Fibroblast of lung (primary cell): ENCODE measurements around the gene EPHB1. TPM values are rescaled to one million over a fixed set of nuclear protein-coding genes. Genes with fewer than 3 reads are reported as not detected.

Experiments
- DNase-seq, 2 donors: peaks; one replicate each; pipeline versions ENCODE4 v3.0.0 to v3.0.0-alpha.2; 2010; ENCODE audit warnings: low read depth in 2 of 2
- H2AFZ ChIP-seq: 2 replicates; pipeline ENCODE4 v1.5.1; 2012; ENCODE audit warnings: low read length, control low read depth, inconsistent platforms
- H3K27ac ChIP-seq: 2 replicates; pipeline ENCODE4 v1.5.1; 2011; ENCODE audit warnings: low read length, control low read depth; ENCODE audit not compliant: insufficient read depth
- H3K27me3 ChIP-seq: 2 replicates; pipeline ENCODE4 v1.5.1; 2011; ENCODE audit warnings: mild to moderate bottlenecking, low read length; ENCODE audit not compliant: control insufficient read depth, insufficient read depth
- H3K36me3 ChIP-seq: 2 replicates; pipeline ENCODE4 v1.5.1; 2011; ENCODE audit warnings: low read length; ENCODE audit not compliant: control insufficient read depth, insufficient read depth
- H3K4me1 ChIP-seq: 2 replicates; pipeline ENCODE4 v1.5.1; 2011; ENCODE audit warnings: low read length; ENCODE audit not compliant: control insufficient read depth, insufficient read depth; ENCODE audit errors: extremely low read depth
- H3K4me2 ChIP-seq: 2 replicates; pipeline ENCODE4 v1.5.1; 2011; ENCODE audit warnings: low read length, control low read depth; ENCODE audit not compliant: insufficient read depth; ENCODE audit errors: extremely low read depth
- H3K4me3 ChIP-seq, 4 experiments: fragments of 200-600 bp in 1 of 4; sonication (generic) in 1 of 4; replicated peaks in 1 of 4; 2 replicates each; pipeline ENCODE4 v1.5.1; 2011 to 2016; ENCODE audit warnings: low read length in 4 of 4, low read depth in 3 of 4, mild to moderate bottlenecking in 3 of 4, control low read depth in 2 of 4, inconsistent platforms in 1 of 4, mixed read lengths in 1 of 4; ENCODE audit not compliant: insufficient read depth in 1 of 4; ENCODE audit errors: control extremely low read depth in 1 of 4
- H3K79me2 ChIP-seq: 2 replicates; pipeline ENCODE4 v1.5.1; 2012; ENCODE audit warnings: mild to moderate bottlenecking, low read length, inconsistent platforms; ENCODE audit not compliant: control insufficient read depth, insufficient read depth
- H3K9ac ChIP-seq: 2 replicates; pipeline ENCODE4 v1.5.1; 2011; ENCODE audit warnings: mild to moderate bottlenecking, low read length, control low read depth; ENCODE audit not compliant: insufficient read depth
- H3K9me3 ChIP-seq: 2 replicates; pipeline ENCODE4 v1.5.1; 2012; ENCODE audit warnings: low read depth, low read length; ENCODE audit not compliant: control insufficient read depth, insufficient read depth
- H4K20me1 ChIP-seq: 2 replicates; pipeline ENCODE4 v1.5.1; 2011; ENCODE audit warnings: low read length; ENCODE audit not compliant: control insufficient read depth, insufficient read depth; ENCODE audit errors: extremely low read depth
- EZH2 ChIP-seq: IDR thresholded peaks from 2 replicates; pipeline ENCODE4 v1.5.1; 2012; ENCODE audit warnings: low read length, control low read depth, mild to moderate bottlenecking; ENCODE audit errors: missing control alignments
- polyA plus RNA-seq, 2 donors: library from polyadenylated mRNA; depleted of rRNA in 1 of 2; stranded (reverse) in 1 of 2; unstranded in 1 of 2; fragments of >200 nt; gene quantifications; 2 replicates each; pipeline ENCODE4 v1.2.1, GENCODE V29; 2011 to 2012; ENCODE audit warnings: missing spikeins in 1 of 2
- total RNA-seq: library from RNA; depleted of rRNA; stranded (reverse); fragments of >200 nt; gene quantifications from 2 replicates; pipeline ENCODE4 v1.2.1, GENCODE V29; 2014
- TF ChIP-seq, protein P1 (sequence below), 2 donors: IDR thresholded peaks in 1 of 2; conservative IDR thresholded peaks in 1 of 2; 1 replicate in 1 of 2; 2 replicates in 1 of 2; pipeline ENCODE4 v1.5.1; 2011 to 2012; ENCODE audit warnings: low read length in 2 of 2, control low read depth in 1 of 2, inconsistent platforms in 1 of 2, low read depth in 1 of 2, mild to moderate bottlenecking in 1 of 2

Gene EPHB1
- total and polyA plus RNA-seq, 2 donors (not counting 1 experiment from before 2014, with no cell fraction given): 0.14 to 0.50 TPM

DNA sequence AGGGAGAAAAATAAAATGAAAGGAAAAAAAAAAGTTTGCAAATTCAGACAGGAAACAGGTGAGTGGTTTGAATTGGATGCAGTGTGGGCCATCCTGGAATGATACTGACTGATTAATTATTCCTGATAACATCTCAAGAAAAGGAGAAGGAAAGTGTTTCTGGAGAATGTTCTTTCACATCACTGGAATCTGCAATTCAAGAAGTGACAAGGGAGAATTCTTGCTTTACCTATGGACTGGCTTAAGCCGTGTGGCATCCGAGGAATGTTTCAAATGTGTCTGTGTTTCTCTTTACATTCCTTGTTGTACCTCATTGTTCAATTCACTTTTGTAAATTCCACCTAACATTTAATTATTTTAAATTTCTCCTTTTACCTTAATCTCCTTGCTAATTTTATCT is 465.0 kb downstream of the EPHB1 start:
- Histone ChIP-seq H3K4me1 (no peaks in the 10 kb centered on the region), H3K9ac (no peak overlapping the region), H3K36me3 (no peaks in the 10 kb centered on the region), H4K20me1 (no peaks in the 10 kb centered on the region), H2AFZ (no peak overlapping the region), H3K79me2 (no peaks in the 10 kb centered on the region), H3K27ac (no peak overlapping the region), H3K4me3 (no peak overlapping the region), H3K4me2 (no peak overlapping the region), H3K27me3 (no peaks in the 10 kb centered on the region), H3K9me3 (no peaks in the 10 kb centered on the region)
- TF ChIP-seq EZH2: no peak
- TF ChIP-seq, protein P1, sequence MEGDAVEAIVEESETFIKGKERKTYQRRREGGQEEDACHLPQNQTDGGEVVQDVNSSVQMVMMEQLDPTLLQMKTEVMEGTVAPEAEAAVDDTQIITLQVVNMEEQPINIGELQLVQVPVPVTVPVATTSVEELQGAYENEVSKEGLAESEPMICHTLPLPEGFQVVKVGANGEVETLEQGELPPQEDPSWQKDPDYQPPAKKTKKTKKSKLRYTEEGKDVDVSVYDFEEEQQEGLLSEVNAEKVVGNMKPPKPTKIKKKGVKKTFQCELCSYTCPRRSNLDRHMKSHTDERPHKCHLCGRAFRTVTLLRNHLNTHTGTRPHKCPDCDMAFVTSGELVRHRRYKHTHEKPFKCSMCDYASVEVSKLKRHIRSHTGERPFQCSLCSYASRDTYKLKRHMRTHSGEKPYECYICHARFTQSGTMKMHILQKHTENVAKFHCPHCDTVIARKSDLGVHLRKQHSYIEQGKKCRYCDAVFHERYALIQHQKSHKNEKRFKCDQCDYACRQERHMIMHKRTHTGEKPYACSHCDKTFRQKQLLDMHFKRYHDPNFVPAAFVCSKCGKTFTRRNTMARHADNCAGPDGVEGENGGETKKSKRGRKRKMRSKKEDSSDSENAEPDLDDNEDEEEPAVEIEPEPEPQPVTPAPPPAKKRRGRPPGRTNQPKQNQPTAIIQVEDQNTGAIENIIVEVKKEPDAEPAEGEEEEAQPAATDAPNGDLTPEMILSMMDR (conservative IDR thresholded peaks at IDR 0.05 in 1 of 2, IDR thresholded peaks at IDR 0.05 in 1 of 2; ENCODE audit: low read depth in 1 of 2, low read length in 2 of 2): no peak
- no peak for DNase-seq

DNA sequence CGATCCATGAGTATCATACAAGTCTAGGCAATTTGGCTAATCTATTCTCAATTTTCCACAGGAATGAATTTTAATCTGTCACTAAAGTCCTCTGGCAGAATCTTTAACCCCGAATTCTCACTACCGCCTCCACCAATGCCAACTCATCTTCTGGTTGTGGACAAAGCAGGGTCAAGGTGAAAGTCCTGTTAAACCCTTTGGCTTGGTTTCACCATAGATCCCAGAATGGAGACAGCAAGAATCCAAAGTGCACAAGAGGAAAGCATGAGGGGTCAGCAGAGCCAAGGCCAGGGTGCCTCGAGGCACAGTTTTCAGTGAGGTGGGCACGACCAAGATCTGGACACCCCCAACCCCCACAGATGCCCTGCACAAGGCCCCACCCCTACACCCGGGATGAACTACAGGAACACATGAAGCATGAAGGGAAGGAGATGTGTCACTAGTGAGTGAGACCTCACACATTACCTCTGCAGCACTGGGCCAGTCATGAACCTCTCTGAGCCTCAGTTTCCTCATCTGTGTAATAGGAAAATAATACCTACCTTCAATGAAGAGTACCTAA is 466.2 kb downstream of the EPHB1 start:
- Histone ChIP-seq H3K4me2 (no peak overlapping the region), H3K36me3 (no peaks in the 10 kb centered on the region), H2AFZ (no peak overlapping the region), H3K4me1 (no peaks in the 10 kb centered on the region), H3K27ac (no peak overlapping the region), H4K20me1 (no peaks in the 10 kb centered on the region), H3K27me3 (no peaks in the 10 kb centered on the region), H3K4me3 (no peak overlapping the region), H3K9me3 (no peaks in the 10 kb centered on the region), H3K9ac (no peak overlapping the region), H3K79me2 (no peaks in the 10 kb centered on the region)
- no peak for DNase-seq
- no peak for TF ChIP-seq EZH2
- TF ChIP-seq, protein P1 (conservative IDR thresholded peaks at IDR 0.05 in 1 of 2, IDR thresholded peaks at IDR 0.05 in 1 of 2; ENCODE audit: low read depth in 1 of 2, low read length in 2 of 2): no peak

DNA sequence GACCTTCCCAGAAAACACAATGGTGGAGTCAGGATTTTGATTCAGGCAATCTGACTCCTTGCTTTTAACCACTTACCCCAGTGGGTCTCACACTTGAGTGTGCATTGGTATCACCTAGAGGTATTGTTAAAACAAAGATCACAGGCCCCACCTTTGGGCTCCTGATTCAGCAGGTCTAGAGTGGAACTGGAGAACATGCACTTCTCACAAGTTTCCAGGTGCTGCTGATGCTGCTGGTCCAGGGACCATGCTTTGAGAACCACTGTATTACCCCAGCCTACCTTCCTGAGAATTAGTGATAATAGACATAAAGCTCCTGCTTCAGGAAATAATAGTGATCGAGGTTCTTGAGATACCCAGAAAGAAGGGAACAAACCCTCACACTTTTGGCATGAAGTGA is 466.9 kb downstream of the EPHB1 start:
- DNase-seq: no peak
- Histone ChIP-seq H3K27me3 (no peaks in the 10 kb centered on the region), H3K27ac (no peak overlapping the region), H2AFZ (no peak overlapping the region), H3K4me2 (no peak overlapping the region), H3K9me3 (no peaks in the 10 kb centered on the region), H3K4me3 (no peak overlapping the region), H3K36me3 (no peaks in the 10 kb centered on the region), H4K20me1 (no peaks in the 10 kb centered on the region), H3K9ac (no peak overlapping the region), H3K4me1 (no peaks in the 10 kb centered on the region), H3K79me2 (no peaks in the 10 kb centered on the region)
- TF ChIP-seq, protein P1 (conservative IDR thresholded peaks at IDR 0.05 in 1 of 2, IDR thresholded peaks at IDR 0.05 in 1 of 2; ENCODE audit: low read depth in 1 of 2, low read length in 2 of 2): no peak
- TF ChIP-seq EZH2: no peak
